Naive thymus-derived CD8-positive, alpha-beta T cell (primary cell): ENCODE data around the gene PCBP4. TPM values are rescaled to one million over a fixed set of nuclear protein-coding genes. Genes with fewer than 3 reads are reported as not detected.

Experiments used
- ATAC-seq, 2 donors: fragments of 150-1000 bp; cut with Tn5 transposase in 1 of 2; sonication (Bioruptor Pico), chemical (Tn5 transposase) in 1 of 2; 1 replicate in 1 of 2; 2 replicates in 1 of 2; pipeline ENCODE4 v1.10.0; 2021; ENCODE audit warnings: mild to moderate bottlenecking in 2 of 2, moderate library complexity in 2 of 2
- POLR2A ChIA-PET: fragments of 350-600 bp; sonication (Branson Sonifier 250); formaldehyde crosslinking; loops from one replicate; lab custom pipeline; 2021; ENCODE audit warnings: antibody characterized with exemption; lab: Charles Lee
- DNase-seq, 10 donors: peaks; one replicate each; pipeline versions ENCODE4 v3.0.0 to v3.0.0-alpha.2; 2020 to 2022
- H3K27ac Mint-ChIP-seq, 10 donors: one replicate each; pipeline ENCODE4 v1.8.0; 2020 to 2022; ENCODE audit warnings: mild to moderate bottlenecking in 10 of 10, mixed read lengths in 10 of 10, moderate library complexity in 4 of 10, inconsistent platforms in 1 of 10
- H3K27me3 Mint-ChIP-seq, 5 donors: one replicate each; pipeline ENCODE4 v1.8.0; 2021 to 2022; ENCODE audit warnings: mixed read lengths in 5 of 5
- H3K36me3 Mint-ChIP-seq, 3 donors: one replicate each; pipeline ENCODE4 v1.8.0; 2020 to 2022; ENCODE audit warnings: mixed read lengths in 3 of 3, mild to moderate bottlenecking in 2 of 3, inconsistent platforms in 1 of 3
- H3K4me1 Mint-ChIP-seq, 4 donors: one replicate each; pipeline ENCODE4 v1.8.0; 2021 to 2022; ENCODE audit warnings: mixed read lengths in 4 of 4
- H3K4me3 Mint-ChIP-seq, 10 donors: one replicate each; pipeline ENCODE4 v1.8.0; 2020 to 2022; ENCODE audit warnings: mild to moderate bottlenecking in 10 of 10, mixed read lengths in 10 of 10, moderate library complexity in 6 of 10, inconsistent platforms in 1 of 10
- H3K9me3 Mint-ChIP-seq, 9 donors: one replicate each; pipeline ENCODE4 v1.8.0; 2020 to 2022; ENCODE audit warnings: mixed read lengths in 9 of 9, mild to moderate bottlenecking in 3 of 9, inconsistent platforms in 1 of 9, moderate library complexity in 1 of 9
- polyA plus RNA-seq, 3 donors: library from polyadenylated mRNA; unstranded; fragments of 300-500 nt; fragmentation: Illumina TruSeq; gene quantifications; one replicate each; pipeline ENCODE4 v1.2.3, GENCODE V29; 2021
- total RNA-seq, 8 experiments: library from RNA in 2 of 8; stranded (reverse) in 2 of 8; gene quantifications; one replicate each; pipeline ENCODE4 v1.2.3 and lab custom pipeline; 2021 to 2026

The PCBP4 gene
- total RNA-seq (1 to 10 TPM; 8.3 to 9.4 TPM), polyA plus RNA-seq (10 to 100 TPM in 1 of 3 donors, 1 to 10 TPM in 2; 2.4 to 10.9 (median 5.3) TPM), total RNA-seq (lab: John Stamatoyannopoulos, UW) (2.5 to 13.9 (median 5.9) reads per million in 6 experiments)

- H3K4me1 Mint-ChIP-seq = peaks cover 13 to 46% (median 30%) of the 10 kb centered on the region in 4 donors
- H3K27ac Mint-ChIP-seq = peak within 1 kb of the TSS in 8 of 10 donors; percentile 37 to 94 (median 75)
- DNase-seq = peak in 3 of 10 donors; percentile 30 to 47 (median 33)
- no peaks in the 10 kb centered on the region for H3K36me3 Mint-ChIP-seq
- peak; percentile 66 to 78 for ATAC-seq
- POLR2A ChIA-PET = interaction anchor here (1.0 to 1.4 kb wide), 4 partner anchors 10 to 25 kb away, joined by 3 to 8 read pairs (median 4); partner anchors contain the start of genes PARP3 and RRP9
- H3K4me3 Mint-ChIP-seq = peak within 1 kb of the TSS; percentile 80 to 94 (median 84)
- no peaks in the 10 kb centered on the region for H3K27me3 Mint-ChIP-seq
- no peaks in the 10 kb centered on the region for H3K9me3 Mint-ChIP-seq
These were observed at the start of gene PCBP4 for GRCh38 chr3:51967384-51968169. Gene PCBP4, minus strand, starts transcription at chr3:51967454. Its CDS starts 6,214 bp downstream, at chr3:51961240.

DNA sequence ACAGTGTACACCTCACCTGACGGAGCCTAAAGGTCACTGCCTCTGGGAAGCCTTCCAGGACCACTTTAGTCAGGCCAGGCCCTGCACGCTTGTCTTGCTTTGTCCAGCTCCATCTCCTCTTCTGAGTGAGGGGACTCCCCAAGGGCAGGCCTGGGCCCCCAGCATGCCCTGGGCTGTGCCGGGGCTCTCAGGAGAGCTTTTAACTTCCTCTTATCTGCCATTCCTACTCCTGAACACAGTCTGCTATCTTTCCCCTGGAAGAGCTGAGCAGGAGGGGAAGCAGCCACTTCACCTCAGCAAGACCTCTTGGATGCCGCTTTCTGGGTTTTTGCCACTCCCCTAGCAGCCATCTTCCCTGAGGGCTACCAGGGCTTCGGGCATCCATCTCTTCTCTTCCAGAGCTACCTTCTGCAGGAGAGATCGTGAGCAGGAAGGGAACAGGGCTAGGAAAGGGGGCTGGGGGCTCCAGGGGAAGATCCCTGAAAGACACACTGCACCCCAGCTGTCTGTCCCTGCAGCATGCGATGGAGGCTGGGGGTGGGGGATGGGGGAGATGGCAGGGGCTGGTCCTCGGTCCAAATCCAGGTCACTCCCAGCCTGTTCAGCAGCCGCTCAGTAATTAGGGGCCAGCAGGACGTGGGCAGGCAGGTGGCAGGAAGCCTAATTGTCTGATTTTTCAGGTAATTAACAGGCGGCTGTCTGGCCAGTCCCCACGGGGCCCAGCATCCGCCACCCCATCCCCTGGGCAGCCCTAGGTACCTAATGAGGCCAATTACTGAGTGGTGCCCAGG lies 48.4 kb upstream of the PCBP4 start:
- Mint-ChIP-seq H3K4me1 (no peaks in the 10 kb centered on the region), H3K27me3 (no peaks in the 10 kb centered on the region), H3K9me3 (peaks cover 0 to 3% (median 0%) of the 10 kb centered on the region in 9 donors), H3K36me3 (no peaks in the 10 kb centered on the region), H3K27ac (peak overlapping the region in 1 of 10 donors; percentile 50), H3K4me3 (no peak overlapping the region)
- DNase-seq (no peak), ATAC-seq (no peak)
- POLR2A ChIA-PET = interaction anchor here (1.2 kb wide), 1 partner anchor 51 kb away, joined by 3 read pairs; no protein-coding TSS in a partner anchor

DNA sequence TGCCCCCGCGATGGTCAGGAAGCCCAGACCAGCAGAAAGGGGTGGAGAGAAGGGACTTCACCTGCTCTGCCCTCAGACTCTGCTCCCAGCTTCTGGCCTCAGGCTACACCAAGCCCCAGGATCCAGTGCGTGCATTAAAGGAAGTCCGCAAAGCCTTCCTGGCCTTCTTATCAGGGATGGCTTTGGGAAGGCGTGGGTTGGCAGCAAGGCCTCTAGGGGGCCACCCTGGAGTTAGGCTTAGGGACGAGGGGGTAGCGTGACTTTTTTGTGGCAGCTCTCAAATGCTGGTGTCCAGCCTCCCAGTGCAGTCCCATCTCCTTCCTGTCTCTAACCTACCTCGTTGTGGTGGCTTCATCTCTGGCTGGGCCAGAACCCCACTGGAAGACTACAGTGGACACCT lies 47.4 kb upstream of the PCBP4 start:
- Mint-ChIP-seq H3K36me3 (no peaks in the 10 kb centered on the region), H3K4me1 (no peaks in the 10 kb centered on the region), H3K27ac (no peak overlapping the region), H3K9me3 (peaks cover 0 to 3% (median 0%) of the 10 kb centered on the region in 9 donors), H3K27me3 (no peaks in the 10 kb centered on the region), H3K4me3 (no peak overlapping the region)
- DNase-seq (no peak), ATAC-seq (no peak)
- POLR2A ChIA-PET = no interaction called here

GRCh38 chr3:52013802-52014598 lies 46.7 kb upstream of the PCBP4 start:
- POLR2A ChIA-PET = no interaction called here
- Mint-ChIP-seq H3K36me3 (no peaks in the 10 kb centered on the region), H3K9me3 (peaks cover 0 to 3% (median 0%) of the 10 kb centered on the region in 9 donors), H3K27ac (peak overlapping the region in 2 of 10 donors; percentile 56 to 76), H3K4me3 (no peak overlapping the region), H3K27me3 (no peaks in the 10 kb centered on the region), H3K4me1 (no peaks in the 10 kb centered on the region)
- no peak for ATAC-seq
- no peak for DNase-seq

DNA sequence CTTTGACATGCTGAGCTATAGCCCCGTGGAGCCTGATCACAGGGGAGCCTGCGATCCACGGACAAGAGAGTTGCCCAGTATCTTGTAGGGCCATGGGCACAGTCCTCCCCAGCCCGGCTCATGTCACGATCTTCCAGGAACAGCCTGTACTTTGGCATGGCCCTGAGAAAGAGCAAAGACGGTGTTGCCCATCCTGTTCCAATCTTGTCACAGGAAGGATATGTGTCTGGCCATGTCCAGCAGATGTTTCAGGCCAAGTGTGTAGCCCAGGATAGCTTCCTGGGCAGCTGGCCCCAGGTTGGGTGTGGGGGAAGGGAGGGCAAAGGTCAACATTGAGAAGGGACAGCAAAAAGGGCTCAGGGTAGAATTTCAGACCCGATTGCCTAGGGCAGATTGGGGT lies 45.4 kb upstream of the PCBP4 start:
- Mint-ChIP-seq H3K27ac (peak overlapping the region in 1 of 10 donors; percentile 86), H3K36me3 (no peaks in the 10 kb centered on the region), H3K4me1 (no peaks in the 10 kb centered on the region), H3K4me3 (no peak overlapping the region), H3K9me3 (peaks cover 0 to 3% (median 0%) of the 10 kb centered on the region in 9 donors), H3K27me3 (no peaks in the 10 kb centered on the region)
- ATAC-seq (no peak), DNase-seq (no peak)
- POLR2A ChIA-PET = interaction anchor here (1.2 to 1.6 kb wide), 2 partner anchors 17 to 71 kb away, joined by 3 to 6 read pairs; partner anchors contain the start of genes PARP3, RPL29 and RRP9

- no peak for ATAC-seq
- no peaks in the 10 kb centered on the region for H3K36me3 Mint-ChIP-seq
These were observed 43.2 kb upstream of the PCBP4 start for GRCh38 chr3:52010431-52010830.

GRCh38 chr3:52007291-52007690 lies 40.0 kb upstream of the PCBP4 start:
- no peak overlapping the region for H3K27ac Mint-ChIP-seq
- no peaks in the 10 kb centered on the region for H3K27me3 Mint-ChIP-seq
- POLR2A ChIA-PET = interaction anchor here (1.1 kb wide), 1 partner anchor 47 kb away, joined by 4 read pairs; no protein-coding TSS in a partner anchor
- H3K4me3 Mint-ChIP-seq = no peak overlapping the region
- H3K9me3 Mint-ChIP-seq = peaks cover 0 to 3% (median 0%) of the 10 kb centered on the region in 9 donors
- no peaks in the 10 kb centered on the region for H3K36me3 Mint-ChIP-seq
- ATAC-seq = no peak
- DNase-seq = no peak
- peaks cover 0 to 13% (median 7%) of the 10 kb centered on the region in 4 donors for H3K4me1 Mint-ChIP-seq

More at GRCh38 chr3:52010431-52010830, 43.2 kb upstream of the PCBP4 start:
- H3K4me1 Mint-ChIP-seq = peaks cover 0 to 9% (median 7%) of the 10 kb centered on the region in 4 donors
- no peaks in the 10 kb centered on the region for H3K27me3 Mint-ChIP-seq
- H3K4me3 Mint-ChIP-seq = peak overlapping the region in 1 of 10 donors; percentile 9
- POLR2A ChIA-PET = no interaction called here
- peak overlapping the region in 1 of 10 donors; percentile 44 for H3K27ac Mint-ChIP-seq
- peaks cover 0 to 3% (median 0%) of the 10 kb centered on the region in 9 donors for H3K9me3 Mint-ChIP-seq
- DNase-seq = no peak

- POLR2A ChIA-PET = interaction anchor here (1.1 kb wide), 1 partner anchor 48 kb away, joined by 4 read pairs; no protein-coding TSS in a partner anchor
- H3K9me3 Mint-ChIP-seq = no peaks in the 10 kb centered on the region
These were observed 39.5 kb upstream of the PCBP4 start for GRCh38 chr3:52006820-52007133.

DNA sequence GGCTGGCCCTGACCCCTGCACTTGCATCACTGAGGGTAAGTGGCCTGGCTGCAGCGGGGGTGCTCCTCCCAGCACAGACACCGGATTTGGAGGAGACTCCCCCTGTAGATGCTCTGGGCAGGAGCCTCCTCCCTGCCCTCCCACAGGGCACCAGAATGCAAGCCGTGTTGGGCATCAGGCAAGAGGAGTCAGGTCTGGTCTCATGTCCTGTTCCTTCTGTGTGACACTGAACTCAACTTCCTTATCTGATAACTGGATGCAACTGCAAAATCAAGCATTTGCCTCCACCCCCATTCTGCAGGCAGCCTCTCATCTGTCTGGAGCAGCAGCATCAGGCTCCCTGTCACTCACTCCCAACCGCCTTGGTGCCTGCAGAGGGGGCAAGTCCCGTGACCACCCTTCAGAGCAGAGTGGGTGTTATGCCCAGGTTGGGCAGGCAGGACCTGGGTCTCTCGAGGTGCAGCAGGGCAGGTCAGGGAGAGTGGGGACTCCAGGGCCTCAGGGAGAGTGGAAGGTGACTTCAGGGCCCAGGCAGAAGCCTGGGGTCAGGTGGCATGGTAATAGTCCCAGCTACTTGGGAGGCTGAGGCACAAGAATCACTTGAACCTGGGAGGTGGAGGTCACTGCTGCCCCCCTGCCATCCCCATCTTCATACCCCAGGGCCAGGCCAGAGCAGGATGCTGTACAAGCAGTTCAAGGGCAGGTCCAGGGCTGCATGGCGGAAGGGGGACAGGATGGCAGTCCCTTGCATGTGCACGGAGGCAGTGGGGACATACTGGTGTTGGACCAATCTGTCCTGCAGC lies 39.0 kb upstream of the PCBP4 start:
- Mint-ChIP-seq H3K27me3 (no peaks in the 10 kb centered on the region), H3K27ac (peak overlapping the region in 1 of 10 donors; percentile 14), H3K4me1 (peaks cover 6 to 13% (median 12%) of the 10 kb centered on the region in 4 donors), H3K36me3 (no peaks in the 10 kb centered on the region), H3K9me3 (no peaks in the 10 kb centered on the region), H3K4me3 (no peak overlapping the region)
- ATAC-seq (no peak), DNase-seq (no peak)
- POLR2A ChIA-PET = interaction anchor here (1.1 to 1.4 kb wide), 4 partner anchors 10 to 63 kb away, joined by 3 to 6 read pairs (median 4); partner anchors contain the start of genes DUSP7 and RPL29

More at GRCh38 chr3:52006820-52007133, 39.5 kb upstream of the PCBP4 start:
- no peak for ATAC-seq
- Mint-ChIP-seq H3K36me3 (no peaks in the 10 kb centered on the region), H3K27me3 (no peaks in the 10 kb centered on the region), H3K27ac (no peak overlapping the region), H3K4me3 (no peak overlapping the region), H3K4me1 (peaks cover 3 to 13% (median 9%) of the 10 kb centered on the region in 4 donors)
- no peak for DNase-seq

- peaks cover 6 to 13% (median 13%) of the 10 kb centered on the region in 4 donors for H3K4me1 Mint-ChIP-seq
- no peak for DNase-seq
- H3K9me3 Mint-ChIP-seq = no peaks in the 10 kb centered on the region
- H3K27me3 Mint-ChIP-seq = no peaks in the 10 kb centered on the region
- no peak for ATAC-seq
- H3K36me3 Mint-ChIP-seq = no peaks in the 10 kb centered on the region
- peak overlapping the region in 1 of 10 donors; percentile 20 for H3K4me3 Mint-ChIP-seq
- POLR2A ChIA-PET = interaction anchor here (1.1 to 1.4 kb wide), 3 partner anchors 10 to 64 kb away, joined by 3 to 6 read pairs (median 3); partner anchors contain the start of genes DUSP7 and RPL29
- H3K27ac Mint-ChIP-seq = no peak overlapping the region
These were observed 38.3 kb upstream of the PCBP4 start for GRCh38 chr3:52005571-52005986.

DNA sequence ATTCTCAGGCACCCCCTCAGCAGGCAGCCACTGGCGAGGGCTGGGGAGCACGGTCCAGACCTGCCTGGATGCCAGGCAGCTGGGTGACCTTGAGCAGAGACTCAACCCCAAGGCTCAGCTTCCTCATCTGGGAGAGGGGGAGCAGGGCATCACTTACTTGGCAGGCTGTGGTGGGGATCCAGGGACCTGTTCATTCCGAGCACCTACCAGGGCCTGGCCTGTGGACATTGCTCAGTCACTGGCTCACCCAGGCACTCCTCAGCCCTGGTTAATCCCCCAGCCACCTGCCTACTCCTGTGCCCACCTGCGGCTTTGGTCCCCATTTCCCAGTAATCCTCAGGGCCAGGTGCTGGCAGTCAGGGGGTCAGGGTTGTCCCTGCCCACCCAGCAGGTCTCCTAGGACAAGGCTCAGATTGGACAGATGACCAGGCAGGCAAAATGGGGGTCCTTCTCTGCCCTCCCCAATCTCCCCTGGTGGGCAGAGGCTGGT lies 37.7 kb upstream of the PCBP4 start:
- POLR2A ChIA-PET = interaction anchor here (0.7 to 1.4 kb wide), 3 partner anchors 9 to 51 kb away, joined by 3 to 6 read pairs (median 3); partner anchors contain the start of genes DUSP7 and RPL29
- peaks cover 6 to 13% (median 13%) of the 10 kb centered on the region in 4 donors for H3K4me1 Mint-ChIP-seq
- H3K9me3 Mint-ChIP-seq = no peaks in the 10 kb centered on the region
- DNase-seq (no peak), ATAC-seq (no peak)
- no peak overlapping the region for H3K27ac Mint-ChIP-seq
- H3K27me3 Mint-ChIP-seq = no peaks in the 10 kb centered on the region
- H3K36me3 Mint-ChIP-seq = no peaks in the 10 kb centered on the region
- no peak overlapping the region for H3K4me3 Mint-ChIP-seq
